Uterus (tissue), 4 donors: Measurements from ENCODE around the gene CSNK1G2. TPM values are rescaled to one million over a fixed set of nuclear protein-coding genes. Genes with fewer than 3 reads are reported as not detected.

Experiments
- DNase-seq, 2 donors: peaks; one replicate each; pipeline ENCODE4 v3.0.0-alpha.2; 2019 to 2020
- H3K27ac ChIP-seq, 2 donors: fragments of 200-600 bp; sonication (generic); 1 replicate in 1 of 2; 2 replicates in 1 of 2; pipeline ENCODE4 v1.5.1; 2016 to 2018
- H3K27me3 ChIP-seq, 2 donors: fragments of 200-600 bp; sonication (generic); one replicate each; pipeline ENCODE4 v1.5.1; 2018 to 2019; ENCODE audit warnings: control low read depth in 1 of 2
- H3K36me3 ChIP-seq, 2 donors: fragments of 200-600 bp; sonication (generic); one replicate each; pipeline ENCODE4 v1.5.1; 2019; ENCODE audit warnings: control low read depth in 1 of 2
- H3K4me1 ChIP-seq, 2 donors: fragments of 200-600 bp; sonication (generic); one replicate each; pipeline ENCODE4 v1.5.1; 2018 to 2019; ENCODE audit warnings: control low read depth in 1 of 2
- H3K4me3 ChIP-seq, 2 donors: fragments of 200-600 bp; sonication (generic); 1 replicate in 1 of 2; 2 replicates in 1 of 2; pipeline ENCODE4 v1.5.1; 2018 to 2019; ENCODE audit warnings: mild to moderate bottlenecking in 1 of 2
- H3K9me3 ChIP-seq, 2 donors: fragments of 200-600 bp; sonication (generic); one replicate each; pipeline ENCODE4 v1.5.1; 2019; ENCODE audit warnings: control low read depth in 1 of 2
- CTCF ChIP-seq, 4 experiments: fragments of 200-600 bp in 2 of 4; fragments of 450-650 bp in 2 of 4; sonication (generic) in 2 of 4; IDR thresholded peaks; one replicate each; pipeline ENCODE4 v1.5.1; 2016 to 2019; ENCODE audit warnings: antibody characterized with exemption in 4 of 4, mild to moderate bottlenecking in 2 of 4, moderate library complexity in 1 of 4
- POLR2A ChIP-seq, 2 donors: fragments of 450-650 bp; IDR thresholded peaks; one replicate each; pipeline ENCODE4 v1.6.1; 2016; ENCODE audit warnings: antibody characterized with exemption in 2 of 2, mild to moderate bottlenecking in 1 of 2, moderate library complexity in 1 of 2
- intact Hi-C: fragments of 100-400 bp; cut with DNase I; formaldehyde crosslinking; loops from one replicate; pipeline ENCODE4 v1.15.1; 2023; ENCODE audit warnings: low total_unique reads
- total RNA-seq, 4 donors: library from RNA; depleted of rRNA in 3 of 4; stranded (reverse); fragments of >200 nt in 3 of 4; gene quantifications; one replicate each; pipeline versions ENCODE4 v1.1.0 to v1.2.4, GENCODE V29; 2014 to 2023
- donor health status: DM: yes; HTN: yes; CAD: no.

Gene CSNK1G2
- total RNA-seq, 4 donors from 2014 or later: 8.2 to 59.4 (median 46.7) TPM

GRCh38 chr19:1970003-1970805, 29.2 kb downstream of the CSNK1G2 start:
- Histone ChIP-seq H3K36me3 (no peaks in the 10 kb centered on the region), H3K27ac (no peak overlapping the region), H3K4me3 (no peak overlapping the region), H3K9me3 (no peaks in the 10 kb centered on the region), H3K27me3 (no peaks in the 10 kb centered on the region), H3K4me1 (no peaks in the 10 kb centered on the region)
- TF ChIP-seq POLR2A (IDR thresholded peaks at IDR 0.05) (no peak), CTCF (IDR thresholded peaks at IDR 0.05) (no peak)
- intact Hi-C loops: no loop called here
- DNase-seq: no peak

- intact Hi-C loops: no loop called here
- no peaks in the 10 kb centered on the region for H3K36me3 ChIP-seq
- H3K27ac ChIP-seq: no peak overlapping the region
- no peak overlapping the region for H3K4me3 ChIP-seq
- no peaks in the 10 kb centered on the region for H3K4me1 ChIP-seq
- H3K9me3 ChIP-seq: no peaks in the 10 kb centered on the region
- no peak for DNase-seq
- TF ChIP-seq CTCF (IDR thresholded peaks at IDR 0.05): no peak
- no peak for TF ChIP-seq POLR2A (IDR thresholded peaks at IDR 0.05)
- H3K27me3 ChIP-seq: no peaks in the 10 kb centered on the region
Observed at GRCh38 chr19:1970806-1971502, 30.0 kb downstream of the CSNK1G2 start.

- no peak overlapping the region for H3K4me3 ChIP-seq
- H3K9me3 ChIP-seq: no peaks in the 10 kb centered on the region
- no peaks in the 10 kb centered on the region for H3K4me1 ChIP-seq
- no peak overlapping the region for H3K27ac ChIP-seq
- H3K27me3 ChIP-seq: no peaks in the 10 kb centered on the region
- TF ChIP-seq POLR2A (IDR thresholded peaks at IDR 0.05) (no peak), CTCF (IDR thresholded peaks at IDR 0.05) (no peak)
- DNase-seq: no peak
- no peaks in the 10 kb centered on the region for H3K36me3 ChIP-seq
- intact Hi-C loops: no loop called here
Observed at GRCh38 chr19:1974381-1975161, 33.6 kb downstream of the CSNK1G2 start.

- intact Hi-C loops: no loop called here
- H3K9me3 ChIP-seq: no peaks in the 10 kb centered on the region
- no peaks in the 10 kb centered on the region for H3K36me3 ChIP-seq
- peak; percentile 54 to 83 for DNase-seq
- no peaks in the 10 kb centered on the region for H3K27me3 ChIP-seq
- no peak for TF ChIP-seq POLR2A (IDR thresholded peaks at IDR 0.05)
- no peak for TF ChIP-seq CTCF (IDR thresholded peaks at IDR 0.05)
- H3K27ac ChIP-seq: no peak overlapping the region
- no peaks in the 10 kb centered on the region for H3K4me1 ChIP-seq
- H3K4me3 ChIP-seq: no peak overlapping the region
Observed at GRCh38 chr19:1975162-1975480, 34.1 kb downstream of the CSNK1G2 start.

GRCh38 chr19:1977120-1977519, 36.1 kb downstream of the CSNK1G2 start:
- no peak for DNase-seq
- TF ChIP-seq CTCF (IDR thresholded peaks at IDR 0.05) (no peak), POLR2A (IDR thresholded peaks at IDR 0.05) (no peak)
- no peaks in the 10 kb centered on the region for H3K27me3 ChIP-seq
- no peaks in the 10 kb centered on the region for H3K36me3 ChIP-seq
- intact Hi-C loops: no loop called here
- no peak overlapping the region for H3K4me3 ChIP-seq
- no peaks in the 10 kb centered on the region for H3K9me3 ChIP-seq
- no peak overlapping the region for H3K27ac ChIP-seq
- H3K4me1 ChIP-seq: no peaks in the 10 kb centered on the region
